TTC549 (cell line): ENCODE data around the gene SF3A1.

Source experiments
- FAIRE-seq: peaks from 2 replicates; lab custom pipeline; 2012; peaks lifted over from hg19 to GRCh38; lab: Jason Lieb, UNC

SF3A1 gene

GRCh38 chr22:30386960-30387827, 30.5 kb upstream of the SF3A1 start, which contains the start of gene RNF215:
RNF215 (minus strand) TSS chr22:30387411; CDS start chr22:30387313, 98 bp downstream.
- FAIRE-seq: no peak

GRCh38 chr22:30386608-30386959, 29.9 kb upstream of the SF3A1 start:
- FAIRE-seq: no peak

GRCh38 chr22:30385942-30386341, 29.2 kb upstream of the SF3A1 start:
- no peak for FAIRE-seq

GRCh38 chr22:30383061-30383460, 26.4 kb upstream of the SF3A1 start:
- no peak for FAIRE-seq

GRCh38 chr22:30382340-30382739, 25.6 kb upstream of the SF3A1 start:
- FAIRE-seq: no peak

DNA sequence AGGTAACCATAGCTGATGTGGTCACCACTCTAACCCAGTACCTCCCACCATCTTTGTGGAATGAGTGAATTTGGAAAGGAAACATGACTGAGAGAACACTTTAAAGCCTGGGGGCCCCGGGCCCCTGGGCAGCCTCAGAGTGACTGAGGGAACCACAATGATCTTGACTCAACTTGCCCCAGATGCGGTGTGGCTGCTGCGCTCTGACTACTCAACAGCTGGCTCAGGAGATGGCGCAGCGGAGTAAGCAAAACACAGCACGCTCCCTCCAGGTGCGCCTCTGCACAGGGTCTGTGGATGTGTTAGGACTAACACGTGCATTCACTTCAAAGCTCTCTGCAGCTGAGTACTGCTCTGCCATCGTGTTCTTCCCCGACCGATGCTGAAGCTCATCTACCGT, 24.6 kb upstream of the SF3A1 start:
- no peak for FAIRE-seq

- FAIRE-seq: no peak
These were observed 23.3 kb upstream of the SF3A1 start for GRCh38 chr22:30380011-30380410.

GRCh38 chr22:30375312-30375849, 18.7 kb upstream of the SF3A1 start:
- no peak for FAIRE-seq

DNA sequence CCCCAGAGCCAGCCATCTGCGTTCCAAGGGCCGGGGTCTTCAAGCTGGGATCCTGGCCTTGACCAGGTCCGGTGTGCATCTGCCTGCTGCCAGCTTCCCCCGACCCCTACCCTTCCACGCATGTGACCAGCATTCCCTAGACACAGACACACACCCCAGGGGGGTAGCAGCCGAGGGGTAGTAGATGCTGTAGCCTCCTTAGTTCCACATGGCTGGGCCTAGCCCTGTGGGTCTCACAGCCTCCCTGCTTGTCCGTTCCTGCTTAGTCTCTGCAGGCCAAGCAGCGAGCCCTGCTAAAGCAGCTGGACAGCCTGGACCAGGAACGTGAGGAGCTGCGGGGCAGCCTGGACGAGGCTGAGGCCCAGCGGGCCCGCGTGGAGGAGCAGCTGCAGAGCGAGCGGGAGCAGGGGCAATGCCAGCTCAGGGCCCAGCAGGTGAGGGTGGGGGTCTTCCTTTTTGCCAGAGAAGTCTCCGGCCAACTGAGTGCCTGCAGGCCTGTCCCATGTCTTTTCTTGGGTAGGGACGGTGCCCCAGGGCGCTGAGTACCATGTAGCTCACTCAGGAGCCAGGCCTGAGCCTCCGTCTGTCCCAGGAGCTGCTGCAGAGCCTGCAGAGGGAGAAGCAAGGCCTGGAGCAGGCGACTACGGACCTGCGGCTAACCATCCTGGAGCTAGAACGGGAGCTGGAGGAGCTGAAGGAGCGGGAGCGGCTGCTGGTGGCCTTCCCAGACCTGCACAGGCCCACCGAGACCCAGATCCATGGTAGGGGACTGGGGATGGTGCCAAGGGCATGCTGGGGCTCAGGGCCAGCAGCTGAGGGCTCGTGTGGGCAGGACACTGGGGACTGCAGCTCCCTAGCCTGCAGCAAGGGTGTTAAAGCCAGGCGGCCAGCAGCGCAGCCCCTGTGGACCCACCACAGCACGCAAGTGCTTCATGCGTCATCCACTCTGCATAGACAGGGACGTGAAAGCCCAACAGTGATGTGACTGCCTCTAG, 16.9 kb upstream of the SF3A1 start:
- FAIRE-seq: no peak

- FAIRE-seq: no peak
These were observed 16.2 kb upstream of the SF3A1 start for GRCh38 chr22:30372915-30373314.

- no peak for FAIRE-seq
These were observed 15.3 kb upstream of the SF3A1 start for GRCh38 chr22:30371981-30372380.

GRCh38 chr22:30371321-30371720, 14.6 kb upstream of the SF3A1 start:
- no peak for FAIRE-seq

DNA sequence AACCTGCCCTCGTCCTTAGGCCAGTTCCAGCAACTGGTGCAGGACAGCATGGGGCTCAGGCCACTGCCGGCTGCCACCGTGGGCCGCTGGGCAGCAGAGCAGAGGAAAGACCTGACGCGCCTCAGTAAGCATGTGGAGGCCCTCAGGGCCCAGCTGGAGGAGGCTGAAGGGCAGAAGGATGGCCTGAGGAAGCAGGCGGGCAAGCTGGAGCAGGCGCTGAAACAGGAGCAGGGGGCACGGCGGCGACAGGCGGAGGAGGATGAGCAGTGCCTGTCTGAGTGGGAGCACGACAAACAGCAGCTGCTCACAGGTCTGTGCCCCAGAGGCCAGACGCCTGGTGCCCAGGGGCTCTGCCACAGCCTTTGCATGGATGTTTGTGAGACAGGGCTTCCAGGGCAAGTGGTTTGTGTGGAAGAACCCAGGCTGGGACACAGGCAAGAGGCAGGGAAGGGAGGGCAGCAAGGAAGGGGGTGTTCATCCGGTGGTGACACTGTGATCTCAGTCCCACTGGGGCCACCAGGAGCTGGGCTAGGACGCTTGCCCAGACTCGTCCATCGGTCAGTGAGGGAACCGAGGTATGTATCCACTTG, 14.0 kb upstream of the SF3A1 start:
- no peak for FAIRE-seq

GRCh38 chr22:30368420-30368819, 11.7 kb upstream of the SF3A1 start:
- no peak for FAIRE-seq

DNA sequence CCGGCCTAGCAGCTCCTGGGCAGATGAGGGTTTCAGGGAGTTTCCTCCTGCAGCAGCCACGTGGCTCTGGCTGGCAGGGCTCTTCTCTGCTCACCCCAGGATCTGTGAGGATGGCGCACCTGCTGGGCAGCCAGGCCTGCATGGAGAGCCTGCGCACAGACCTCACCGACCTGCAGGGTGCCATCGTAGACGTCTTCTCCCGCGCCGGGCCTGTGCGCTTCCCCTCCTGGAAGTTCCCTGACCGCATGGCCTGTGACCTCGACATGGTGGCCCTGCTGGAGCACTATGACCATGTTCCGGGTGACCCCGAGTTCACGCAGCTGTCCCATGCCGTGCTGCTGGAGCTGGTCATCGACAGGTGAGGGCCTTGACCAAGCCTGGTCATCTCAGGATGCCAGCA, 9.2 kb upstream of the SF3A1 start:
- FAIRE-seq: no peak

DNA sequence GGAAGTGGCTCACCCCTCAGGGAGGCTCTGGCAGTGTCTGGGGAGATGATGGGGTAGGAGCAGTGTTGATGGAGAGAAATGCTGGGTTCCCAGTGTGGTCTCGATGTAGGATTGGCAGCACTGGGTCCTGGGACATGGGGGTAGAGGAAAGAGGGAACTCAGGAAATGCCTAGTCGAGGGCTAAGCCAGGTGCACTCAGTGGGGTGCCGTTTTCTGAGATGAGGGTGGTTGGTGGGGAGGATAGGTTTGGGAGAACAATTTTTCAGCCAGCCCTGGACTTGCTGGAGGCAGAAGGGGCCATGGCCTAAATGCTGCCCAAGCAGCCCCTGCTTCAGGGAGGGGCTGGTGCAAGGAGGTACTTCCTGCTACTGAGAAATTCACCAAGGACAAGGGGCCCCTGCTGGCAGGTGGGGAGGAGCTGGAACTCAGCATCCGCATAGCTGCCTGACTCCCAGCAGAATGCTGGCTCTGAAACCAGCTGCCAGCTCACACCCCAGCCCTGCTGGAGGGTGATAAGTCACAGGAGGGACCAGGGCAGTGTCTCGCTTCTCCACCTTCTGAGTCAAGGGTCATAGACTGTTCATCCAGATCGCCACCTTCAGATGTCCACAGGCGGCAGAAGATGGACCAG, 6.1 kb upstream of the SF3A1 start:
- no peak for FAIRE-seq

- no peak for FAIRE-seq
These were observed 5.4 kb upstream of the SF3A1 start for GRCh38 chr22:30361916-30362650.

DNA sequence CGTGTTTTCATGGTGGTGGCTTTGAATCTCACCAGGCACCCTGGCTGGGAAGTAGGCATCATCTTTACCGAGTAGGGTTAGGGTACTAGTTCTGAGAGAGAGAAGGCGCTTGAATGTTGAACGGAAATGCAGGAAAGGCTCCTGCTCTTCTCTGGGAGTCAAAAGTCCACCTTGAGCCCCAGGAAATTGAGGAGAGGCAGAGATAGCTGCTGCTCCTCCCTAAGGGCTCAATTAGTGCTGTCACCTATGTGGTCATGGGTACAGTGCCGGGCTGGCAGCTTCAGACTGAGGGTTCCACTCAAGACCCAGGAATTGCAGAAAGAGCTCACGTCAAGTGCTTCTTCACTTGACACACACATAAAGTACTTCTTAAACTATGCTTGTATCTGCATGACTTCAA, 1.8 kb upstream of the SF3A1 start:
- no peak for FAIRE-seq

- no peak for FAIRE-seq
These were observed 1.0 kb upstream of the SF3A1 start for GRCh38 chr22:30357650-30358215.

DNA sequence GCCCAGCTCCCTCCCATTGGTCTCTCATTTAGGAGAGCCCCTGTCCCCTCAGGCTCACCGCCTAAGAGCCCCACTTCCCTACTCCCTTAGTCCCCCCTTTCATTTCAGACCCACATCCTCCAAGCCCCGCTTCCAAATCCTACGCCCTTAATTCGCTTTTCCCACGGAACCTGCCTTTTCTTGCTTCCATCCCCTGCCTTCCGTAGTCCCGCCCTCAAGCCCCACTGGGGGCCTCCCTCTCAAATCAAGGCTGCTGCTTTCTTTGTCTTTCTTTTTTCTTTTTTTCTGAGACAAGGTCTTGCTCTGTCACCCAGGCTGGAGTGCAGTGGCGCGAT, 509 bp upstream of the SF3A1 start:
- FAIRE-seq: no peak

DNA sequence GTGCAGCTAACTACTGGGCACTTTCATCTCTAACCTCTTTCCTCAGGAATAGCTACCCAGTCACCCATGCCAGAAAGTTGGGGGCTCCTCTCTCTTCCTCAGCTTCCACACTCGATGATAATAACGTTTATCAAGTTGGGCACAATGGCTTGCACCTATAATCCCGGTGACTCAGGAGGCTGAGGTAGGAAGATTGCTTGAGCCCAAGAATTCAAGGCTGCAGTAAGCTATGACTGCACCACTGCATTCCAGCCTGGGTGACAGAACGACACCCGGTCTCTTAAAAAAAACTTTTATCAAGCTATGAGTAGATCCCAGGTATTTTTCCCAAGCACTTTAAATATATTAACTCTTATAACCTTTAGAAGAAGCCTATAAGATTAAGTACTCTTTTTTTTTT, 2.0 kb downstream of the SF3A1 start:
- no peak for FAIRE-seq
